ENCODE measurements around the gene PHACTR3.

Gene PHACTR3

DNA sequence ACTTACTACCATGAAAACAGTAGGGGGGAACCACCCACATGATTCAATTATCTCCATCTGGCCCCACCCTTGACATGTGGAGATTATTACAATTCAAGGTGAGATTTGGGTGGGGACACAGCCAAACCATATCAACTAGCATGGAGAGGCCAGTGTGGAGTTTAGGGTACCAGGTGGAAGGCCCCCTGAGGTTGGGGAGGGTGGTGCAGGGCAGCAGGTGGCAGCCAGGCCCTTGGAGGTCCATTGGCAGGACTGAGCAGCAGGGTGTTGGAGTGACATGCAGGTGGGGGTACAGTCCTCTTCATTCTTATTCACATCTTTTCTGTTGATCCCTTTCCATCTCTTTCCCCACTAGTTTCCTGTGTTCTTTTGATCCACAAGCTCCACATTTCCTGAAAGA is 42.9 kb downstream of the PHACTR3 start:
- DNase-seq (ENCODE audit: low read depth), result no peak
- no peak overlapping the region for H3K4me3 ChIP-seq (ENCODE audit: low read length)
- TF ChIP-seq, protein P1, sequence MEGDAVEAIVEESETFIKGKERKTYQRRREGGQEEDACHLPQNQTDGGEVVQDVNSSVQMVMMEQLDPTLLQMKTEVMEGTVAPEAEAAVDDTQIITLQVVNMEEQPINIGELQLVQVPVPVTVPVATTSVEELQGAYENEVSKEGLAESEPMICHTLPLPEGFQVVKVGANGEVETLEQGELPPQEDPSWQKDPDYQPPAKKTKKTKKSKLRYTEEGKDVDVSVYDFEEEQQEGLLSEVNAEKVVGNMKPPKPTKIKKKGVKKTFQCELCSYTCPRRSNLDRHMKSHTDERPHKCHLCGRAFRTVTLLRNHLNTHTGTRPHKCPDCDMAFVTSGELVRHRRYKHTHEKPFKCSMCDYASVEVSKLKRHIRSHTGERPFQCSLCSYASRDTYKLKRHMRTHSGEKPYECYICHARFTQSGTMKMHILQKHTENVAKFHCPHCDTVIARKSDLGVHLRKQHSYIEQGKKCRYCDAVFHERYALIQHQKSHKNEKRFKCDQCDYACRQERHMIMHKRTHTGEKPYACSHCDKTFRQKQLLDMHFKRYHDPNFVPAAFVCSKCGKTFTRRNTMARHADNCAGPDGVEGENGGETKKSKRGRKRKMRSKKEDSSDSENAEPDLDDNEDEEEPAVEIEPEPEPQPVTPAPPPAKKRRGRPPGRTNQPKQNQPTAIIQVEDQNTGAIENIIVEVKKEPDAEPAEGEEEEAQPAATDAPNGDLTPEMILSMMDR (IDR thresholded peaks at IDR 0.05; ENCODE audit: insufficient read depth, low read depth, low read length, missing control alignments), result no peak

DNA sequence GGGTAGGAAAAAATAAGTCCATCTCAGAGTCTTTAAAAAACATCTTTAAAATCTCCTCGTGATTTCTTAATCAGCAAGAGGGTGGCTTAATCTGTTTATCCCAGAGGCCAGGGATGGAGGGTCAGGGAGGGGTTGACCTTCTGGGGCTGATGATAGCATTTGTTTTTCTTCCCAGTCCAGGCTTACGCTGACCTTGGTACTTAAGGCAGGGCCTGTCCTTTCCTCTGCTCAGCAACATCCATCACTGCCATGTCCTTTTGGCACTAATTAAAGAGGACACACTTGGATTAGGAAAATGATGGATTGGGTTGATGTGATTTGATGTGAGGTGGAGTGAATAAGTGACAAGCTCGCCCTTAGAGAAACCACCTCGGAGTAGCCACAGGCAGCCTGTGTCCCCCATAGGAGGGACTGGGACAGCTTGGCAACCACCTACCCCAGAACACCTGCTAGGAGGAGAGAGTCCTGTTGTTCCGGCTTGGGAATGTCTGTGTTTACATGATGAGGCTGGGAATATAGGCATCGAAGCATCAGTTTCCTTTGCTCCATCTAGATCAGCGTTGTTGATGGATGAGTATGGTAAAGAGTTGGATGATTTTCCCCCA is 44.2 kb downstream of the PHACTR3 start:
- TF ChIP-seq, protein P1 (IDR thresholded peaks at IDR 0.05; ENCODE audit: insufficient read depth, low read depth, low read length, missing control alignments), result no peak
- no peak overlapping the region for H3K4me3 ChIP-seq (ENCODE audit: low read length)
- DNase-seq (ENCODE audit: low read depth), result no peak

DNA sequence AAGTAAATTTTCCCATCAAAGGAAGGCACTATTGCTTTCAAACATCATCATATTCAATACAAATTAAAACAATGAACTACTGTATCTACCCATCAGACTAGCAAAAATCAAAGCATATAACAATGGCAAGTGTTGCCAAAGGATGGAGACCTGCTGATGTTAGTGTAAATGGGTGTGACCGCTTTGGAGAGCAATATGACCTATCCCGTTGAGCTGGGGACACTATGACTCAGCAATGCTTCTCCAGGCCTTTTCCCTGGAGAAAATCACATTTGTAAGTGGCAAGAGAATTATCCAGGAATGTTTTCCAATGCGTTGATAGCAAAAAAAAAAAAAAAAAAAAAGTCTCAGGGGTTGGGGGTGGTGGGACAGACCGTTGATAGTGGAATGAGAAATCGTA is 46.1 kb downstream of the PHACTR3 start:
- no peak for DNase-seq (ENCODE audit: low read depth)
- TF ChIP-seq, protein P1 (IDR thresholded peaks at IDR 0.05; ENCODE audit: insufficient read depth, low read depth, low read length, missing control alignments), result no peak
- no peak overlapping the region for H3K4me3 ChIP-seq (ENCODE audit: low read length)

DNA sequence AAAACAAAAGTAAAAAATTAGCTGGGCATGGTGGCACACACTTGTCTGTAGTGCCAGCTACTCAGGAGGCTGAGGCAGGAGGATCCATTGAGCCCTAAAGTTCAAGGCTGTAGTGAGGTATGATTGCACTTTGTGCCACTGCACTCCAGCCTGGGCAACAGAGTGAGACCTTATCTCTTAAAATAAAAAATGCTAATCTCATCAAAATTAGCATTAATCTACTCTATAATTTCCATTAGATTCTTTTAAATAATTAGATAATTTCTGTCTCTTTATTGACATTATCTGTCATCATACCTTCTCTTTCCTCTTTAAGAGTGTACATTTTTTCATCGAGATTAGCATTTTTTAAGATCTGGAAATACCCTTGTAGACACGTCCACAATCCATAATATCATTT is 48.0 kb downstream of the PHACTR3 start:
- DNase-seq (ENCODE audit: low read depth), result no peak
- TF ChIP-seq, protein P1 (IDR thresholded peaks at IDR 0.05; ENCODE audit: insufficient read depth, low read depth, low read length, missing control alignments), result no peak

DNA sequence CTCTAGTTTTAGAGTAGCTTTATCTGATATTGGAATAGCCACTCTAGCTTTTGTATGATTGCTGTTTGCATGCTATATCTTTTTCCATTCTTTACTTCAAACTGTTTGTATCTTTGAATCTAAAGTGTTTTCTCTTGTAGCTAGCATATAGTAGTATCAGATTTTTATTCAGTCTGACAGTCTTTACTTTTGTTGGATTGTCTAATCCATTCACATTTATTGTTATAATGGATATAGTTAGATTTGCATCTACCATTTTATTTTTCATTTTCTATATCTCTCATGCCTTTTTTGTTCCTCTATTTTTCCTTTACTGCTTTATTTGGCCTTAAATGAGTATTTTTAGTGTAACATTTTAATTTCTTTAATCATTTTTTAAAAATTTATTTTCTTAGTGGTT is 52.1 kb downstream of the PHACTR3 start:
- no peak for DNase-seq (ENCODE audit: low read depth)
- TF ChIP-seq, protein P1 (IDR thresholded peaks at IDR 0.05; ENCODE audit: insufficient read depth, low read depth, low read length, missing control alignments), result no peak
- no peak overlapping the region for H3K4me3 ChIP-seq (ENCODE audit: low read length)

More for the DNA sequence above, 48.0 kb downstream of the PHACTR3 start:
- no peak overlapping the region for H3K4me3 ChIP-seq (ENCODE audit: low read length)

DNA sequence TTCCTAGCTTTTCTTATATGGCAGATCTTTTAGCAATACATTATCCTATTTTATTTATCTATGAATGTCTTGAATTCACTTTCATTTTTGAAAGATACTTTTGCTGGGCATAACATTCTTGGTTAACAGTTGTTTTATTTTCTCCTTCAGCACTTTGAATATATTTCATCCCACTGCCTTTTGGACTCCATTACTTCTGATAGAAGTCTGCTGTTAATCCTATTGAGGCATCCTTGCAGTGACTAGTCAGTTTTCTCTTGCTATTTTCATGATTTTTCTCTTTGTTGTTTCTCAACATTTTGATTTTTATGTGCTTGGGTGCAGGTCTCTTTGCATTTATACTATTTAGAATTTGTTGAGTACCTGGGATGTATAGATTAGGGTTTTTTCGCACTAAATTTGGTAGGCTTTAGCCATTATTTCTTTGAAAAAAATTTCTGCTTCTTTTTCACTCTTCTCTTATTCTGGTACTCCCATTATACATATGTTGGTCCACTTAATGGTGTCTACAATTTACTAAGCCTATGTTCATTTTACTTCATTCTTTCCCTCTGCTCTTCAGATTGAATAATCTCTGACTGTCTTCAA is 53.2 kb downstream of the PHACTR3 start:
- DNase-seq (ENCODE audit: low read depth), result no peak
- no peak overlapping the region for H3K4me3 ChIP-seq (ENCODE audit: low read length)
- TF ChIP-seq, protein P1 (IDR thresholded peaks at IDR 0.05; ENCODE audit: insufficient read depth, low read depth, low read length, missing control alignments), result no peak

DNA sequence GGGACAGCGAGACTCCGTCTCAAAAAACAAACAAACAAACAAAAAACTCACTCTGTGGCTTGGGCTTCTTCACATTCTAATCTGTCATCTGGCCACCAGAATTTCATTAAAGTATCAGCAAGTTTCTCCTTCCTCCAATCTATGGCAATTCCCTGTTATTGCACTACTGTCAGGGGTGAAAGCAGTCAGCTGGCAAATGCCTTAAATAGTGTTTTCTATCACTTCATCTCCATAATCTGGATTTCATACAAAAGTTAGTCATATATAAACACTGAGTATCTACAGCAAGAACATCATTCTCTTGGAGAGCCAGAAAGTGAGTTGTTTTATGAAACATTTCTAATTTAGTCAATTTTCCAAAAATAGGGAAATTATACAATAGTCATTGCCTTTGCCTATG is 56.1 kb downstream of the PHACTR3 start:
- H3K4me3 ChIP-seq (ENCODE audit: low read length), result no peak overlapping the region
- TF ChIP-seq, protein P1 (IDR thresholded peaks at IDR 0.05; ENCODE audit: insufficient read depth, low read depth, low read length, missing control alignments), result no peak
- no peak for DNase-seq (ENCODE audit: low read depth)

Data from epithelial cell of esophagus (primary cell).